Uterine smooth muscle cell (primary cell): ENCODE results near the gene IRX1. TPM values are rescaled to one million over a fixed set of nuclear protein-coding genes. Genes with fewer than 3 reads are reported as not detected.

Source experiments
- total RNA-seq: library from RNA; depleted of rRNA; stranded (reverse); fragments of >200 nt; gene quantifications from 2 replicates; pipeline ENCODE4 v1.2.3, GENCODE V29; 2014

The IRX1 gene
- total RNA-seq, result not detected in 2 replicates

GRCh38 chr5:3595006-3595961 is at the start of gene IRX1:
Gene IRX1, plus strand, starts transcription at chr5:3595832. Its CDS starts 274 bp downstream, at chr5:3596106.

